ENCODE results near the gene LMF1. TPM values are rescaled to one million over a fixed set of nuclear protein-coding genes. Genes with fewer than 3 reads are reported as not detected.

Gene LMF1
- total and polyA plus RNA-seq, 2 of the 8 experiments (the other 6 are each of a cell fraction or from before 2014, with no cell fraction given) = 3.5 to 9.1 TPM

GRCh38 chr16:916035-916799 lies 54.6 kb downstream of the LMF1 start (continued):
- no peak for TF ChIP-seq CHD7 (IDR thresholded peaks at IDR 0.05; ENCODE audit: insufficient replicate concordance, low read length)
- no peak for TF ChIP-seq JUN (IDR thresholded peaks at IDR 0.05; ENCODE audit: low read depth, low read length)
- no peak for TF ChIP-seq TCF12 (IDR thresholded peaks at IDR 0.05; ENCODE audit: low read depth, low read length)
- no peak for TF ChIP-seq E2F6 (IDR thresholded peaks at IDR 0.05)
- TF ChIP-seq NANOG (IDR thresholded peaks at IDR 0.05; ENCODE audit: insufficient read depth, low read depth, low read length, poor library complexity, severe bottlenecking) = no peak
- TF ChIP-seq CEBPB (IDR thresholded peaks at IDR 0.05; ENCODE audit: low read depth, low read length) = no peak
- no peak for TF ChIP-seq POU5F1 (IDR thresholded peaks at IDR 0.05; ENCODE audit: low read depth, low read length)
- TF ChIP-seq SAP30 (IDR thresholded peaks at IDR 0.05; ENCODE audit: insufficient read depth, insufficient replicate concordance, low read length) = no peak
- TF ChIP-seq CTBP2 (IDR thresholded peaks at IDR 0.05; ENCODE audit: borderline replicate concordance, insufficient read depth, insufficient read length, low read length) = no peak

All from H1 (cell line).